HG02852 (cell line): Measurements from ENCODE around the gene MYCBP2.
A peak's percentile ranks its signal among the peaks of the same experiment; 100 is the strongest.

Source experiments
- ATAC-seq: cut with Tn5 transposase; IDR thresholded peaks from one replicate; pipeline ENCODE4 v1.9.1; 2021; ENCODE audit warnings: mild to moderate bottlenecking, moderate library complexity; ENCODE audit not compliant: unreplicated experiment

Gene MYCBP2

GRCh38 chr13:77008337-77008736 is 318.6 kb downstream of the MYCBP2 start:
- peak; percentile 78 for ATAC-seq

GRCh38 chr13:77002590-77003190 is 324.2 kb downstream of the MYCBP2 start:
- ATAC-seq, result no peak

GRCh38 chr13:77001963-77002587 is 324.8 kb downstream of the MYCBP2 start:
- ATAC-seq, result no peak

- ATAC-seq, result no peak
These were observed 325.4 kb downstream of the MYCBP2 start for GRCh38 chr13:77001540-77001939.

GRCh38 chr13:77000475-77000874 is 326.4 kb downstream of the MYCBP2 start:
- ATAC-seq, result no peak
